Measurements from ENCODE around the gene PRKAR2B. TPM values are rescaled to one million over a fixed set of nuclear protein-coding genes. Genes with fewer than 3 reads are reported as not detected.

The PRKAR2B gene
- total RNA-seq, 2 donors from 2014 or later = 12.4 to 65.7 TPM

DNA sequence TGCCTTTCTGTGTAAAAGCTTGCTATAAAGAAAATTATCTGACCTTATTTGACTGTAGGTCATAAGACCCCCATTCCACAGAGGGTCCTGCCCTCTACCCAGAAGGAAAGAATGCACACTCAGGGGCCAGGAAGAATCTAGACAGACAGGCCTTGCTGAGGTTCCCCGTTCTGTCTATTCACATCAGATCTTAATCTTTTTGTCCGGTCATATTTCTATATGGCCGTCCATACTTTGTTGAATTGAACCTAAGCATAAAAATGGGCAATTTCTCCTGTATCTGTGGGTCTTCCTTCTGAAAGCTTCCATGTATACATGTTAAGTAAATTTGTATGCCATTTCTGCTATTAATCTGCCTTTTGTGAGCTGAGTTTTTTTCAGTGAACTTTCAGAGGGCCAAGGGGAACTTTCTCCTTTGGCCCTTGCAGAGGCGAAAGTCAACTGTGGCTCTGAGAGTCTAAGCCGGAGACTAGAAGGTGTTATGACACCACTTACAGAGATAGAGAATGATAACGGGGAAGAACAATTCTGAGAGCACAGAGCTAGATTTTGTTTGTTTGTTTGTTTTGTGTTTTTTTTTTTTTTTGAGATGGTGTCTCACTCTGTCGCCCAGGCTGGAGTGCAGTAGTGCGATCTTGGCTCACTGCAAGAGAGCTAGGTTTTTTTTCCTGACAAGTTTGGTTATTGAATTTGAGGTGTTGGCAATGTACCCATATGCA lies 11.6 kb upstream of the PRKAR2B start:
- TF ChIP-seq POLR2A (IDR thresholded peaks at IDR 0.05) (no peak), POLR2AphosphoS5 (IDR thresholded peaks at IDR 0.05) (no peak)
- TF ChIP-seq, protein P1, sequence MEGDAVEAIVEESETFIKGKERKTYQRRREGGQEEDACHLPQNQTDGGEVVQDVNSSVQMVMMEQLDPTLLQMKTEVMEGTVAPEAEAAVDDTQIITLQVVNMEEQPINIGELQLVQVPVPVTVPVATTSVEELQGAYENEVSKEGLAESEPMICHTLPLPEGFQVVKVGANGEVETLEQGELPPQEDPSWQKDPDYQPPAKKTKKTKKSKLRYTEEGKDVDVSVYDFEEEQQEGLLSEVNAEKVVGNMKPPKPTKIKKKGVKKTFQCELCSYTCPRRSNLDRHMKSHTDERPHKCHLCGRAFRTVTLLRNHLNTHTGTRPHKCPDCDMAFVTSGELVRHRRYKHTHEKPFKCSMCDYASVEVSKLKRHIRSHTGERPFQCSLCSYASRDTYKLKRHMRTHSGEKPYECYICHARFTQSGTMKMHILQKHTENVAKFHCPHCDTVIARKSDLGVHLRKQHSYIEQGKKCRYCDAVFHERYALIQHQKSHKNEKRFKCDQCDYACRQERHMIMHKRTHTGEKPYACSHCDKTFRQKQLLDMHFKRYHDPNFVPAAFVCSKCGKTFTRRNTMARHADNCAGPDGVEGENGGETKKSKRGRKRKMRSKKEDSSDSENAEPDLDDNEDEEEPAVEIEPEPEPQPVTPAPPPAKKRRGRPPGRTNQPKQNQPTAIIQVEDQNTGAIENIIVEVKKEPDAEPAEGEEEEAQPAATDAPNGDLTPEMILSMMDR (IDR thresholded peaks at IDR 0.05) = no peak
- Histone ChIP-seq H3K9me3 (no peaks in the 10 kb centered on the region), H3K27ac (no peak overlapping the region), H3K4me3 (no peak overlapping the region), H3K27me3 (replicated peaks; ENCODE audit: insufficient read depth) (no peaks in the 10 kb centered on the region), H3K4me1 (replicated peaks) (no peaks in the 10 kb centered on the region), H3K36me3 (no peaks in the 10 kb centered on the region)
- DNase-seq (ENCODE audit: low spot score) = no peak
- intact Hi-C loops (cut with DNase I) = no loop called here
- 92% methylated on average over 8 of the region's 8 CpGs for WGBS

DNA sequence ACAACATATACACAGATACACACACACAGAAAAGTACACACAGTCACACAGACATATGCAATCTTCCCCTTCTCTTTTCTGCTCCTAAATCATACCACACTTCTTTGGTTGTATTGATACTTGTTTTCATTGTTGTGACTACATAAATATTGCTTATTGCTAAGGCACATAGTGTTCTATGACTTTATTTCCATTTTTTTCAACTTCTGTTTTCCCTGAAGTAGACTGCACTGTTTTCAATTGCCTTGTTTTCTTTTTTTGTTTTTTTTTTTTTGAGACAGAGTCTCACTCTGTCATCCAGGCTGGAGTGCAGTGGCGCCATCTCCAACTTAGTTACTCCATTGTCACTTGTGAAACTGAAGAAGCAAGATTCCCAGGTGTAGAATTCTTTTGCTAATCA lies 10.0 kb upstream of the PRKAR2B start:
- WGBS = 89% methylated on average over 1 of the region's 1 CpG
- Histone ChIP-seq H3K27me3 (replicated peaks; ENCODE audit: insufficient read depth) (no peaks in the 10 kb centered on the region), H3K36me3 (no peaks in the 10 kb centered on the region), H3K4me1 (replicated peaks) (no peaks in the 10 kb centered on the region), H3K27ac (no peak overlapping the region), H3K9me3 (no peaks in the 10 kb centered on the region), H3K4me3 (no peak overlapping the region)
- intact Hi-C loops (cut with DNase I) = no loop called here
- no peak for DNase-seq (ENCODE audit: low spot score)
- TF ChIP-seq, protein P1 (IDR thresholded peaks at IDR 0.05) = no peak
- TF ChIP-seq POLR2AphosphoS5 (IDR thresholded peaks at IDR 0.05) (no peak), POLR2A (IDR thresholded peaks at IDR 0.05) (no peak)

DNA sequence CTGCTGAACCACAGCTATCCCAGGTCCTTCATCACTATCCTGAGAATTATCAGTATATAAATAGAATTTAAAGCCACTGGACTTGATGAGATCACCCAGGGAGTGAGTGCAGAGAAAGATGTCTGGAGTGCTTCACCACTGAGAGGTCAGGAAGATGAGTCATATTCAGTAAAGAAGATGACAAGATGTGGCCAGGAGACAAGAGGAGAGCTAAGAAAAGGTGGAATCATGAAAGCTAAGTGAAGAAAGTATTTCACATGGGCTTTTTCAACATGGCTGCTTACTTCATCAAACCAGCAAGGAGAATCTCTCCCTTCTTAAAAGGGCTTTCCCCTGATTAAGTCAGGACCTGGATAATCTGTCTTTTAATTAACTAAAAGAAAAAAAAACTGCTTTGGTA lies 9.1 kb upstream of the PRKAR2B start:
- Histone ChIP-seq H3K36me3 (no peaks in the 10 kb centered on the region), H3K9me3 (no peaks in the 10 kb centered on the region), H3K4me3 (no peak overlapping the region), H3K27ac (no peak overlapping the region), H3K4me1 (replicated peaks) (no peaks in the 10 kb centered on the region), H3K27me3 (replicated peaks; ENCODE audit: insufficient read depth) (no peaks in the 10 kb centered on the region)
- TF ChIP-seq POLR2A (IDR thresholded peaks at IDR 0.05) (no peak), POLR2AphosphoS5 (IDR thresholded peaks at IDR 0.05) (no peak)
- TF ChIP-seq, protein P1 (IDR thresholded peaks at IDR 0.05) = no peak
- DNase-seq (ENCODE audit: low spot score) = no peak
- intact Hi-C loops (cut with DNase I) = no loop called here

DNA sequence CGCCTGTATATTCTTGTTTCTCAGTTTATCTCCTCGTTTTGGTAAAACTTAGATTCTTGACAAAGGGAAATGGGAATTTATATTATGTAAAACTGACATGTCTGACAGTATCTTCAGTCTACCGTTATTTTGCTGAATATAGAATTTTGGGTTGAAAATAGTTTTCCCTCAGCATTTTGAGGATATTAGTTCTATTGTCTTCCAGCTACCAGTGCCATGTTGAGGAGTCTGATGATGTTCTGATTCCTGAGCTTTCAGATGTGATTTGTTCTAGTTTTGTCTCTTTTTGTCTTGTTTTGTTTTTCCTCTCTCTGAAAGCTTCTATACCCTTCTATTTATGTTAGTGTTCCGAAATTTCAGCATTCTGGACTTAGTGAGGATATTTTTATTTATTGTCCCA lies 8.0 kb upstream of the PRKAR2B start:
- WGBS = 96% methylated on average over 4 of the region's 4 CpGs
- H3K27ac ChIP-seq = no peak overlapping the region
- DNase-seq (ENCODE audit: low spot score) = no peak
- H3K36me3 ChIP-seq = no peaks in the 10 kb centered on the region
- no peaks in the 10 kb centered on the region for H3K4me1 ChIP-seq (replicated peaks)
- no peaks in the 10 kb centered on the region for H3K27me3 ChIP-seq (replicated peaks; ENCODE audit: insufficient read depth)
- H3K4me3 ChIP-seq = no peak overlapping the region
- no peaks in the 10 kb centered on the region for H3K9me3 ChIP-seq
- intact Hi-C loops (cut with DNase I) = no loop called here
- no peak for TF ChIP-seq POLR2AphosphoS5 (IDR thresholded peaks at IDR 0.05)
- no peak for TF ChIP-seq POLR2A (IDR thresholded peaks at IDR 0.05)
- TF ChIP-seq, protein P1 (IDR thresholded peaks at IDR 0.05) = no peak

Measured in prostate gland (tissue), 2 donors.